Spinal cord (tissue), 10 donors: Measurements from ENCODE around the gene BMAL1. TPM values are rescaled to one million over a fixed set of nuclear protein-coding genes. Genes with fewer than 3 reads are reported as not detected.
A peak's percentile ranks its signal among the peaks of the same experiment; 100 is the strongest.

Source experiments
- DNase-seq, 6 donors: peaks; one replicate each; pipeline versions ENCODE4 v3.0.0 to v3.0.0-alpha.2; 2013 to 2015; ENCODE audit warnings: low spot score in 6 of 6, low read depth in 4 of 6
- H3K27ac ChIP-seq: one replicate; pipeline ENCODE4 v1.5.1; 2013; ENCODE audit warnings: low read depth, low read length, control low read depth
- H3K27me3 ChIP-seq: one replicate; pipeline ENCODE4 v1.6.1; 2013; ENCODE audit warnings: low read length; ENCODE audit not compliant: control insufficient read depth, insufficient read depth
- H3K36me3 ChIP-seq: one replicate; pipeline ENCODE4 v1.6.1; 2013; ENCODE audit warnings: low read length; ENCODE audit not compliant: control insufficient read depth, insufficient read depth
- H3K4me1 ChIP-seq: one replicate; pipeline ENCODE4 v1.6.1; 2013; ENCODE audit warnings: low read length; ENCODE audit not compliant: control insufficient read depth, insufficient read depth
- H3K4me3 ChIP-seq: one replicate; pipeline ENCODE4 v1.5.1; 2013; ENCODE audit warnings: low read depth, low read length, control low read depth
- H3K9me3 ChIP-seq: one replicate; pipeline ENCODE4 v1.6.1; 2013; ENCODE audit warnings: low read length; ENCODE audit not compliant: control insufficient read depth, insufficient read depth
- WGBS: methylation state at CpG from one replicate; pipeline ENCODE4 v1.1.5; 2013; ENCODE audit warnings: missing lambda C conversion rate; ENCODE audit not compliant: insufficient coverage; 5-methylcytosine and 5-hydroxymethylcytosine counted together
- polyA plus RNA-seq, 2 donors: library from polyadenylated mRNA; unstranded; fragments of 120-200 nt; gene quantifications; one replicate each; pipeline ENCODE4 v1.2.1, GENCODE V29; 2013; ENCODE audit not compliant: insufficient read length in 2 of 2
- total RNA-seq, 2 donors: library from RNA; depleted of rRNA in 1 of 2; stranded (reverse); fragments of 120-200 nt in 1 of 2; fragments of >200 nt in 1 of 2; gene quantifications; one replicate each; pipeline versions ENCODE4 v1.2.3 to v1.2.4, GENCODE V29; 2013 to 2014
- donor health status: healthy.

The BMAL1 gene
- total and polyA plus RNA-seq, 4 donors = 21.0 to 29.8 (median 25.7) TPM

DNA sequence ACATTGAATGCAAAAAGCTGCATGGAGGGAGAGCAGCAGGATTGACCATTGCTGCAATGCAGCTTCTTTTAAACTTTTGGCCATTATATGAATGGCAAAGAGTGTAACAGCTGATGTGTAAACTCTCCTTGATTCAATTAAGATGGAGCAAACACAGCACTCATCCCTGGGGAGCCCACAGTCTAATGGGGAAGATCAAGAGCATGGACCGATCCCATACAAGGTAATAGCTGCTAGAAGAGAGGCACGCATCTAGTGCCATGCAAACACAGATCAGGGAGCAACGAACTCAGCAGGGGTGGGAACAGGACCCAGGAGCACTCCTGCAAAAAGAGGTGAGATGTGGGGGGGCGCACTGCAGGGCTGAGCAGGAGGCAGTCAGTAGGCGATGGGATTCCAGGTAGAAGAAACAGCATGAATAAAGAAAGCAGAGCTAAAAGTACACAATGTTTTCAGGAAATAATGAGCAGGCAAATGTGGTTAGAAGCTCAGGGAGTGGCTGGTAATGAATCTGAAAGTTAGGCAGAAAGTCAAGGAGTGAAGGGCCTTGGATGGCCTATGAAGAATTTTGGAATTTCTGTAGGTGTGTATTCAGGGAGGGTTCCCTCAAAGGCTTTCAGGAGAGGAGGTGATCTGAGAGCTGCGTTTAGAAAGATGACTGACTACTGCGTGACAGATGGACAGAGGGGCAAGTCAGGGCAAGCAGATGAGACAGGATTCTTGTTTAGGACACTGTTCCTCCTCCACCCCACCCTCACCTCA, 17.2 kb upstream of the BMAL1 start:
- Histone ChIP-seq H3K27ac (no peak overlapping the region), H3K27me3 (peaks cover 4% of the 10 kb centered on the region), H3K4me1 (peaks cover 3% of the 10 kb centered on the region), H3K9me3 (no peaks in the 10 kb centered on the region), H3K36me3 (no peaks in the 10 kb centered on the region), H3K4me3 (no peak overlapping the region)
- peak in 1 of 6 donors; percentile 55 for DNase-seq
- WGBS = 51% methylated on average over 5 of the region's 7 CpGs

- peak in 1 of 6 donors; percentile 17 for DNase-seq
- Histone ChIP-seq H3K4me1 (peaks cover 3% of the 10 kb centered on the region), H3K36me3 (no peaks in the 10 kb centered on the region), H3K4me3 (no peak overlapping the region), H3K27ac (no peak overlapping the region), H3K27me3 (peaks cover 4% of the 10 kb centered on the region), H3K9me3 (no peaks in the 10 kb centered on the region)
- 69% methylated on average over 10 of the region's 16 CpGs for WGBS
Measured at GRCh38 chr11:13260963-13261588, 16.5 kb upstream of the BMAL1 start.

DNA sequence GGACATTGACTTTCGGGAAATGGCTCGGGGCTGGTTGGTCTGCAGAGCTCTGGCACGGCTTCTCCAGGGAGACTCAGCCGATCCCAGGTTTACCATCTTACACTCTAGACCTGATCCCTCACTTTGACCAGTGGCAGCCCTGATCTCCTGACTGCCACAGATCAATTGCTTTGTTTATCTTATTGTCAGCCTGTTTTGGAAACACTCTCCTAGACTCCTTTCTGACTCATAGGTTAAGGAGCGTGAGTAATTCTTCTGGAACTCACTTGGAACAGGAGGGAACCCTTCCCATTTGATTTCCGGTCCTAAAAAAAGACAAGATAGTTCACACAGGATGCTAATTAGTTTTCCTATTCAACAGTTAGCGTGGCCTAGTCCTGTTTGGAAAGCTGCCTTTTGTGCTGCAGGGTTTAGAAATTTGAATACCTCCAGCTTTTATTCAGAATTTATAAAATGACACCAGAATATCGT, 16.0 kb upstream of the BMAL1 start:
- 68% methylated on average over 4 of the region's 8 CpGs for WGBS
- peaks cover 3% of the 10 kb centered on the region for H3K4me1 ChIP-seq
- H3K27me3 ChIP-seq = peaks cover 4% of the 10 kb centered on the region
- H3K9me3 ChIP-seq = no peaks in the 10 kb centered on the region
- no peaks in the 10 kb centered on the region for H3K36me3 ChIP-seq
- H3K27ac ChIP-seq = no peak overlapping the region
- H3K4me3 ChIP-seq = no peak overlapping the region
- DNase-seq = no peak

- no peak for DNase-seq
- Histone ChIP-seq H3K27me3 (peaks cover 4% of the 10 kb centered on the region), H3K4me3 (no peak overlapping the region), H3K27ac (no peak overlapping the region), H3K36me3 (no peaks in the 10 kb centered on the region), H3K9me3 (no peaks in the 10 kb centered on the region), H3K4me1 (peaks cover 3% of the 10 kb centered on the region)
- WGBS = 75% methylated on average over 2 of the region's 3 CpGs
Measured at GRCh38 chr11:13262096-13262495, 15.5 kb upstream of the BMAL1 start.

GRCh38 chr11:13268791-13269190, 8.8 kb upstream of the BMAL1 start:
- Histone ChIP-seq H3K9me3 (no peaks in the 10 kb centered on the region), H3K4me3 (no peak overlapping the region), H3K27me3 (peaks cover 12% of the 10 kb centered on the region), H3K27ac (no peak overlapping the region), H3K36me3 (no peaks in the 10 kb centered on the region), H3K4me1 (no peaks in the 10 kb centered on the region)
- DNase-seq = no peak

DNA sequence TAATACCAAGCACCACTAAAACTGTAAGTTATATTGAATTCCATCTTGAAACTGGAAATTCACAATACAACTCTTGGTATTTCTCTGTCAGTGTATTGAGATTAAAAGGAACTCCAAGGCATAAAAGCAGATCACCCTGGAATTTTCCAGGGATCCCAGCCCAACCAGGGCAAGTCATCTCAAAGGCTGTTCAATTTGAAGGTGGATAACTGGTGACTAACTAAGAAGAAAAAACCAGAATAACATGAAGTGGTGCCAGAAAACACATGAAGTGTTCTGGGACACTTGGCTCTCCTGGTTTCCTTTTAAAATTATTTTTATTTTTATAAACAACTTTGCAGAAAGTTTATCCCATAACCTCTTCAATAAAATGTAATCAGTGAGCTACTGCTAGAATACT, 7.8 kb upstream of the BMAL1 start:
- Histone ChIP-seq H3K27me3 (peaks cover 15% of the 10 kb centered on the region), H3K27ac (no peak overlapping the region), H3K9me3 (no peaks in the 10 kb centered on the region), H3K36me3 (no peaks in the 10 kb centered on the region), H3K4me1 (no peaks in the 10 kb centered on the region), H3K4me3 (no peak overlapping the region)
- DNase-seq = no peak

- Histone ChIP-seq H3K27me3 (peaks cover 26% of the 10 kb centered on the region), H3K27ac (no peak overlapping the region), H3K4me3 (no peak overlapping the region), H3K9me3 (no peaks in the 10 kb centered on the region), H3K4me1 (peaks cover under 1% of the 10 kb centered on the region), H3K36me3 (no peaks in the 10 kb centered on the region)
- DNase-seq = no peak
- no CpG with 5 or more reads among the region's 1 CpG for WGBS
Measured at GRCh38 chr11:13271060-13271693, 6.4 kb upstream of the BMAL1 start.

GRCh38 chr11:13276454-13276831, 1.1 kb upstream of the BMAL1 start:
- H3K27ac ChIP-seq = peak overlapping the region; percentile 93
- H3K4me1 ChIP-seq = peaks cover 17% of the 10 kb centered on the region
- DNase-seq = no peak
- H3K36me3 ChIP-seq = no peaks in the 10 kb centered on the region
- H3K9me3 ChIP-seq = no peaks in the 10 kb centered on the region
- 0% methylated on average over 6 of the region's 8 CpGs for WGBS
- H3K4me3 ChIP-seq = peak overlapping the region; percentile 83
- peaks cover 45% of the 10 kb centered on the region for H3K27me3 ChIP-seq

GRCh38 chr11:13276832-13277767, 490 bp upstream of the BMAL1 start:
- WGBS = under 1% methylated on average over 70 of the region's 72 CpGs
- H3K27ac ChIP-seq = peak overlapping the region; percentile 93
- H3K27me3 ChIP-seq = peaks cover 45% of the 10 kb centered on the region

More at GRCh38 chr11:13276832-13277767, 490 bp upstream of the BMAL1 start:
- no peaks in the 10 kb centered on the region for H3K9me3 ChIP-seq
- DNase-seq = peak; percentile 77 to 99 (median 92)
- no peaks in the 10 kb centered on the region for H3K36me3 ChIP-seq
- peaks cover 17% of the 10 kb centered on the region for H3K4me1 ChIP-seq
- peak overlapping the region; percentile 83 for H3K4me3 ChIP-seq
